CD4-positive, alpha-beta T cell (primary cell): Measurements from ENCODE around the gene FBLL1. TPM values are rescaled to one million over a fixed set of nuclear protein-coding genes. Genes with fewer than 3 reads are reported as not detected.

Experiments
- ATAC-seq: fragments of 200-7000 bp; cut with Tn5 transposase; one replicate; pipeline ENCODE4 v1.10.0; 2022; ENCODE audit warnings: mild to moderate bottlenecking; ENCODE audit not compliant: poor library complexity
- CTCF ChIA-PET: fragments of 350-600 bp; sonication (Branson Sonifier 250); formaldehyde crosslinking; loops from one replicate; lab custom pipeline; 2021; ENCODE audit warnings: antibody characterized with exemption, inconsistent platforms; lab: Charles Lee
- POLR2A ChIA-PET: fragments of 350-600 bp; sonication (Branson Sonifier 250); formaldehyde crosslinking; loops from one replicate; lab custom pipeline; 2021; ENCODE audit warnings: antibody characterized with exemption, inconsistent platforms; lab: Charles Lee
- DNase-seq, 14 experiments: peaks; one replicate each; pipeline ENCODE4 v3.0.0-alpha.2; 2013 to 2020; ENCODE audit warnings: mixed read lengths in 2 of 14
- H3K27ac ChIP-seq, 2 donors: one replicate each; pipeline versions ENCODE4 v1.5.1 to v1.7.0; 2013; ENCODE audit warnings: low read length in 2 of 2, low read depth in 1 of 2, mild to moderate bottlenecking in 1 of 2
- H3K27me3 ChIP-seq, 2 experiments: 1 replicate in 1 of 2; 2 replicates in 1 of 2; pipeline versions ENCODE4 v1.6.1 to v1.7.0; 2013; ENCODE audit warnings: low read length in 2 of 2, control low read depth in 1 of 2, mild to moderate bottlenecking in 1 of 2, moderate library complexity in 1 of 2; ENCODE audit not compliant: insufficient read depth in 2 of 2, control insufficient read depth in 1 of 2
- H3K36me3 ChIP-seq: one replicate; pipeline ENCODE4 v1.6.1; 2013; ENCODE audit warnings: low read length, control low read depth; ENCODE audit not compliant: insufficient read depth
- H3K4me1 ChIP-seq: one replicate; pipeline ENCODE4 v1.6.1; 2013; ENCODE audit warnings: low read length, control low read depth; ENCODE audit not compliant: insufficient read depth
- H3K4me3 ChIP-seq: one replicate; pipeline ENCODE4 v1.5.1; 2013; ENCODE audit warnings: mild to moderate bottlenecking, low read length, moderate library complexity
- H3K9me3 ChIP-seq, 2 experiments: 1 replicate in 1 of 2; 2 replicates in 1 of 2; pipeline versions ENCODE4 v1.6.1 to v1.7.0; 2013; ENCODE audit warnings: low read length in 2 of 2, mild to moderate bottlenecking in 2 of 2, control low read depth in 1 of 2, moderate library complexity in 1 of 2; ENCODE audit not compliant: control insufficient read depth in 1 of 2, insufficient read depth in 1 of 2
- H3K27ac Mint-ChIP-seq: one replicate; pipeline ENCODE4 v1.8.0; 2020; ENCODE audit warnings: mixed read lengths
- H3K27me3 Mint-ChIP-seq: one replicate; pipeline ENCODE4 v1.8.0; 2021; ENCODE audit warnings: mixed read lengths
- H3K36me3 Mint-ChIP-seq: one replicate; pipeline ENCODE4 v1.8.0; 2021; ENCODE audit warnings: low read depth, mixed read lengths
- H3K4me1 Mint-ChIP-seq: one replicate; pipeline ENCODE4 v1.8.0; 2021; ENCODE audit warnings: low read depth, mixed read lengths
- H3K4me3 Mint-ChIP-seq: one replicate; pipeline ENCODE4 v1.8.0; 2020; ENCODE audit warnings: mild to moderate bottlenecking, mixed read lengths
- H3K9me3 Mint-ChIP-seq: one replicate; pipeline ENCODE4 v1.8.0; 2020; ENCODE audit warnings: mixed read lengths
- intact Hi-C, 2 experiments: fragments of 100-400 bp; cut with DNase I in 1 of 2; cut with micrococcal nuclease in 1 of 2; formaldehyde crosslinking; loops; one replicate each; pipeline versions ENCODE4 v1.15.1 to v1.9.0; 2023 to 2025; cut with DNase I, micrococcal nuclease
- total RNA-seq, 174 experiments: library from RNA in 2 of 174; stranded (reverse) in 2 of 174; gene quantifications; one replicate each; pipeline ENCODE4 v1.2.3 and lab custom pipeline; 2021 to 2026
- TF ChIP-seq, protein P1 (sequence below): fragments of 200-600 bp; IDR thresholded peaks from one replicate; pipeline ENCODE4 v1.8.0; 2022; ENCODE audit warnings: antibody characterized with exemption, mild to moderate bottlenecking

The FBLL1 gene
- total RNA-seq, 2 experiments from 2014 or later, result not detected

DNA sequence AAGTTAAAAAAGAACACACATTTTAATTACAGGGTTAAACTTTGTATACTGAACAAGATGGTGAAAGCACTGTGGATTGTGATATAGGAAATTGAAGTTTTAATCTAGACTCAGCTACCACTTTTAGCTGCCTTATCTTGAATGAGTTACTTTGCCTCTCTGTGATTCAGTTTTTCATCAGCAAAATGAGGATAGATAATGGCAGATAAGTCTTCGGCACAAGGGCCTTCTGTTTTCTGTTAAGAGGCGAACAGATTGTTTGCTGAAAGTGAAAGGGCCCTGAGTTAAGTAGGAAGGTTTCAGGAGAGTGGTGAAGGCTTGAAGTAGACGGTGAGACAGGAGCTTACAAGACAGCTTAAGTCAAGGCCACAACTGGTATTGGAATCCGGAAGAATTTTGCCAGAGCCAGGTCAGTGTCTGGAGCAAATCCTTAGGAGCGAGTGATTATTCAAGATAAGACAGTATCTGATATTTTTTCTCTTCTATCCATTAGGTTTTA is 35.0 kb upstream of the FBLL1 start:
- CTCF ChIA-PET, result no interaction called here
- Mint-ChIP-seq H3K4me3 (no peak overlapping the region), H3K4me1 (peaks cover 14% of the 10 kb centered on the region), H3K27me3 (no peaks in the 10 kb centered on the region), H3K27ac (no peak overlapping the region), H3K36me3 (peaks cover 87% of the 10 kb centered on the region), H3K9me3 (no peaks in the 10 kb centered on the region)
- TF ChIP-seq, protein P1, sequence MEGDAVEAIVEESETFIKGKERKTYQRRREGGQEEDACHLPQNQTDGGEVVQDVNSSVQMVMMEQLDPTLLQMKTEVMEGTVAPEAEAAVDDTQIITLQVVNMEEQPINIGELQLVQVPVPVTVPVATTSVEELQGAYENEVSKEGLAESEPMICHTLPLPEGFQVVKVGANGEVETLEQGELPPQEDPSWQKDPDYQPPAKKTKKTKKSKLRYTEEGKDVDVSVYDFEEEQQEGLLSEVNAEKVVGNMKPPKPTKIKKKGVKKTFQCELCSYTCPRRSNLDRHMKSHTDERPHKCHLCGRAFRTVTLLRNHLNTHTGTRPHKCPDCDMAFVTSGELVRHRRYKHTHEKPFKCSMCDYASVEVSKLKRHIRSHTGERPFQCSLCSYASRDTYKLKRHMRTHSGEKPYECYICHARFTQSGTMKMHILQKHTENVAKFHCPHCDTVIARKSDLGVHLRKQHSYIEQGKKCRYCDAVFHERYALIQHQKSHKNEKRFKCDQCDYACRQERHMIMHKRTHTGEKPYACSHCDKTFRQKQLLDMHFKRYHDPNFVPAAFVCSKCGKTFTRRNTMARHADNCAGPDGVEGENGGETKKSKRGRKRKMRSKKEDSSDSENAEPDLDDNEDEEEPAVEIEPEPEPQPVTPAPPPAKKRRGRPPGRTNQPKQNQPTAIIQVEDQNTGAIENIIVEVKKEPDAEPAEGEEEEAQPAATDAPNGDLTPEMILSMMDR, result no peak
- H3K27me3 ChIP-seq, result no peaks in the 10 kb centered on the region
- DNase-seq, result no peak
- H3K4me1 ChIP-seq, result no peaks in the 10 kb centered on the region
- H3K9me3 ChIP-seq, result no peaks in the 10 kb centered on the region
- ATAC-seq, result no peak
- intact Hi-C loops, result no loop called here
- peaks cover 94% of the 10 kb centered on the region for H3K36me3 ChIP-seq
- POLR2A ChIA-PET, result no interaction called here
- no peak overlapping the region for H3K27ac ChIP-seq
- no peak overlapping the region for H3K4me3 ChIP-seq

DNA sequence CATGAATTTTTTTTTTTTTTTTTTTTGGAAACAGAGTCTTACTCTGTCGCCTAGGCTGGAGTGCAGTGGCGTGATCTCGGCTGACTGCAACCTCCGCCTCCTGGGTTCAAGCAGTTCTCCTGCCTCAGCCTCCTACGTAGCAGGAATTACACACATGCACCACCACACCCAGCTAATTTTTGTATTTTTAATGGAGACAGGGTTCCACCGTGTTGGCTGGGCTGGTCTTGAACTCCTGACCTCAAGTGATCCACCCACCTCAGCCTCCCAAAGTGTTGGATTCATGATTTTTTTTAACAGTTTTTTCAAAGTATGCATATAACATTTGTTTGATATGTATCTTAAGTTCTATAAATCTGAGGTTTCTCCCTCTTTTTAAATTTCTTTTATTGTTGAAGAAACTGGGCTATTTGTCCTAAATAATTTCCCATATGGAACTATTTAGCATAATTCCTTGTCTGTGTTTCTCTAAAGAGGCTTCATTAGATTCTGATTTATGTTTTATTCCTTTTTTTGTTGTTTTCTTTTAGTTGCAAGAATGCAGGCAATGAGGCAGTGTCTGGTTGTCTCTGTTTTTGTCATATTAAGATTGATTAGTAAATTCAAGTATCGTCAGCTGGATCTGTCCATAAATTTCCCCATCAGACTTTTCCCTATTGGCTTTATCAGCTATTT is 26.4 kb upstream of the FBLL1 start:
- H3K27ac Mint-ChIP-seq, result no peak overlapping the region
- CTCF ChIA-PET, result no interaction called here
- Histone ChIP-seq H3K27me3 (no peaks in the 10 kb centered on the region), H3K4me1 (no peaks in the 10 kb centered on the region), H3K9me3 (no peaks in the 10 kb centered on the region), H3K4me3 (no peak overlapping the region), H3K27ac (no peak overlapping the region), H3K36me3 (peaks cover 79% of the 10 kb centered on the region)
- no peak for ATAC-seq
- intact Hi-C loops, result no loop called here
- TF ChIP-seq, protein P1, result no peak
- no peaks in the 10 kb centered on the region for H3K9me3 Mint-ChIP-seq
- H3K4me1 Mint-ChIP-seq, result no peaks in the 10 kb centered on the region
- no peak overlapping the region for H3K4me3 Mint-ChIP-seq
- POLR2A ChIA-PET, result no interaction called here
- peaks cover 77% of the 10 kb centered on the region for H3K36me3 Mint-ChIP-seq
- no peaks in the 10 kb centered on the region for H3K27me3 Mint-ChIP-seq
- DNase-seq, result no peak

DNA sequence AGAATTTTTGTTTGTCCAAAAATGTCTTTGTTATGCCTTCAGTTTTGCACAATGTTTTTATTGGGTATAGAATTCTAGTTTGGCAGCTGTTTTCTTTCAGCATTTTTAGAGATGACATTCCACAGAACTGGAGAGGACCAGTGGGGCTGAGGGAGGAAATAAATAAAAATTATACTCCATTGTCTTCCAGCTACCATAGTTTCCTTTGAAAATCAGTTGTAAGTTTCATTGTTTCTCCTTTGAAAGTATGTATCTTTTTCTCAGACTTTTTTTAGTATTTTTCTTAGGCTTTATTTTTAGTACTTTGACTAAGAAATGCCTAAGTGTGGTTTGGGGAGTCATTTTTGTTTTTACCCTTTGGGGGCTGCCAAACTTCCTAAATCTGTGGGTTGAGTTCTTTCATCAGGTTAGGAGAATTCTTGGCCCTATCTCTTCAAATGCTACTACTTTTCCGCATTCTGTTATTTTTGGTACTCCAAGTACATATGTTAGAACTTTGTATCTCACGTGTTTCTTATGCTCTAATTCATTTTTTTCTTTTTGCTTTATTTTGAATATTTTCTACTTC is 15.2 kb upstream of the FBLL1 start:
- no peaks in the 10 kb centered on the region for H3K27me3 Mint-ChIP-seq
- H3K36me3 ChIP-seq, result peaks cover 98% of the 10 kb centered on the region
- DNase-seq, result no peak
- H3K4me3 ChIP-seq, result no peak overlapping the region
- no peaks in the 10 kb centered on the region for H3K9me3 ChIP-seq
- TF ChIP-seq, protein P1, result no peak
- no peak for ATAC-seq
- H3K9me3 Mint-ChIP-seq, result peaks cover 5% of the 10 kb centered on the region
- POLR2A ChIA-PET, result no interaction called here
- H3K4me1 ChIP-seq, result no peaks in the 10 kb centered on the region
- intact Hi-C loops, result no loop called here
- peaks cover 100% of the 10 kb centered on the region for H3K36me3 Mint-ChIP-seq
- H3K4me3 Mint-ChIP-seq, result no peak overlapping the region
- H3K27ac Mint-ChIP-seq, result no peak overlapping the region
- H3K27me3 ChIP-seq, result no peaks in the 10 kb centered on the region
- CTCF ChIA-PET, result no interaction called here
- no peak overlapping the region for H3K27ac ChIP-seq
- H3K4me1 Mint-ChIP-seq, result no peaks in the 10 kb centered on the region
